K562 (cell line): ENCODE results near the gene HPS1.

Experiments
- CEBPG ChIP-seq, 3 experiments: fragments of 200-800 bp in 1 of 3; sonication (Bioruptor generic) in 1 of 3; sonication (generic) in 1 of 3; formaldehyde crosslinking in 1 of 3; IDR thresholded peaks in 2 of 3; conservative IDR thresholded peaks in 1 of 3; 2 replicates each; pipeline versions ENCODE4 v1.6.1 to v1.8.0; 2016 to 2022; ENCODE audit warnings: missing compliant biosample characterization in 2 of 3, missing genetic modification characterization in 2 of 3, mild to moderate bottlenecking in 1 of 3, missing genetic modification reagents in 1 of 3
- CTCF ChIP-seq, 3 experiments: IDR thresholded peaks in 2 of 3; conservative IDR thresholded peaks in 1 of 3; 2 replicates each; pipeline ENCODE4 v1.5.1; 2011 to 2012; ENCODE audit warnings: low read length in 3 of 3, mild to moderate bottlenecking in 3 of 3, control low read depth in 2 of 3, improper control_type of control experiment in 1 of 3, inconsistent platforms in 1 of 3, low read depth in 1 of 3, mixed read lengths in 1 of 3, moderate library complexity in 1 of 3; ENCODE audit not compliant: insufficient read depth in 2 of 3
- GMEB1 ChIP-seq: fragments of 250-450 bp; sonication (Bioruptor Pico); IDR thresholded peaks from 2 replicates; pipeline ENCODE4 v1.4.0; 2020; ENCODE audit warnings: mild to moderate bottlenecking
- HLTF ChIP-seq: fragments of 450-650 bp; IDR thresholded peaks from 2 replicates; pipeline ENCODE4 v1.6.1; 2016
- IRF1 ChIP-seq: sonication (generic); formaldehyde crosslinking; IDR thresholded peaks from 2 replicates; pipeline ENCODE4 v1.8.0; 2022; ENCODE audit warnings: missing genetic modification reagents, mild to moderate bottlenecking, borderline replicate concordance
- MXI1 ChIP-seq: IDR thresholded peaks from 2 replicates; pipeline ENCODE4 v1.6.1; 2011; ENCODE audit warnings: low read depth, mild to moderate bottlenecking, improper control_type of control experiment, low read length
- NFRKB ChIP-seq: fragments of 450-650 bp; IDR thresholded peaks from 2 replicates; pipeline ENCODE4 v1.6.1; 2016; ENCODE audit warnings: low read depth
- SP2 ChIP-seq: IDR thresholded peaks from 2 replicates; pipeline ENCODE4 v1.6.1; 2011; ENCODE audit warnings: mild to moderate bottlenecking, low read depth, low read length, moderate library complexity; ENCODE audit not compliant: poor library complexity, severe bottlenecking; ENCODE audit errors: extremely low read depth
- YY1 ChIP-seq, 3 experiments: IDR thresholded peaks; 2 replicates each; pipeline ENCODE4 v1.6.1; 2011; ENCODE audit warnings: low read length in 2 of 3, mild to moderate bottlenecking in 2 of 3, moderate library complexity in 2 of 3, borderline replicate concordance in 1 of 3, control low read depth in 1 of 3, low read depth in 1 of 3; ENCODE audit not compliant: insufficient read depth in 3 of 3, insufficient replicate concordance in 2 of 3, control insufficient read depth in 1 of 3, insufficient read length in 1 of 3; ENCODE audit errors: extremely low read depth in 1 of 3
- ZBTB33 ChIP-seq: sonication (generic); formaldehyde crosslinking; IDR thresholded peaks from 2 replicates; pipeline ENCODE4 v1.8.1; 2023; ENCODE audit warnings: mild to moderate bottlenecking, missing genetic modification reagents
- ZNF408 ChIP-seq: fragments of 250-450 bp; sonication (Bioruptor Pico); IDR thresholded peaks from 2 replicates; pipeline ENCODE4 v1.4.0; 2020; ENCODE audit warnings: low read depth, mild to moderate bottlenecking, moderate library complexity

- TF ChIP-seq YY1 (IDR thresholded peaks at IDR 0.05; ENCODE audit: borderline replicate concordance in 1 of 3, control insufficient read depth in 1 of 3, extremely low read depth in 1 of 3, insufficient read depth in 3 of 3, insufficient read length in 1 of 3, insufficient replicate concordance in 2 of 3, low read depth in 1 of 3, low read length in 2 of 3) (no peak), MXI1 (no peak), CEBPG (CRISPR knock-in tag; IDR thresholded peaks at IDR 0.05) (no peak), CEBPG (tag; conservative IDR thresholded peaks at IDR 0.05 in 1 of 2, IDR thresholded peaks at IDR 0.05 in 1 of 2) (no peak), IRF1 (CRISPR knock-in tag) (no peak), GMEB1 (no peak), ZNF408 (CRISPR knock-in tag) (no peak), CTCF (IDR thresholded peaks at IDR 0.05 in 2 of 3, conservative IDR thresholded peaks at IDR 0.05 in 1 of 3; ENCODE audit: insufficient read depth in 2 of 3, low read depth in 1 of 3, low read length in 3 of 3) (peak in 1 of 3 experiments; percentile 22; a peak in 2 of 6 replicates), HLTF (no peak), SP2 (no peak), ZBTB33 (CRISPR knock-in tag) (no peak), NFRKB (no peak)
Measured at GRCh38 chr10:98487649-98488048, 40.9 kb upstream of the HPS1 start.
